Loucy (cell line): ENCODE results near the gene DGCR2.

Experiments used
- H2AFZ ChIP-seq: fragments of 200-600 bp; sonication (generic); 2 replicates; pipeline ENCODE4 v1.6.0; 2016; ENCODE audit warnings: antibody characterized with exemption, mild to moderate bottlenecking, low read length, moderate library complexity
- H3F3A ChIP-seq: fragments of 200-600 bp; 2 replicates; pipeline ENCODE4 v1.6.0; 2016; ENCODE audit warnings: antibody characterized with exemption, low read depth, mild to moderate bottlenecking
- H3K27me3 ChIP-seq: fragments of 200-600 bp; sonication (generic); 2 replicates; pipeline ENCODE4 v1.6.1; 2014; ENCODE audit warnings: low read length, mild to moderate bottlenecking; ENCODE audit not compliant: insufficient read depth, poor library complexity, severe bottlenecking
- H3K36me3 ChIP-seq: fragments of 200-600 bp; sonication (generic); 2 replicates; pipeline ENCODE4 v1.6.1; 2016; ENCODE audit warnings: low read length; ENCODE audit not compliant: insufficient read depth
- H3K4me1 ChIP-seq: fragments of 200-600 bp; sonication (generic); 2 replicates; pipeline ENCODE4 v1.5.1; 2014; ENCODE audit warnings: low read length, mild to moderate bottlenecking; ENCODE audit not compliant: insufficient read depth, poor library complexity, severe bottlenecking
- H3K4me2 ChIP-seq: fragments of 200-600 bp; sonication (generic); 2 replicates; pipeline ENCODE4 v1.6.0; 2014; ENCODE audit warnings: antibody characterized with exemption, low read length, low read depth, mild to moderate bottlenecking; ENCODE audit not compliant: poor library complexity, severe bottlenecking
- H3K4me3 ChIP-seq: fragments of 200-600 bp; sonication (generic); 2 replicates; pipeline ENCODE4 v1.5.1; 2014; ENCODE audit warnings: low read length, mild to moderate bottlenecking, mixed read lengths; ENCODE audit not compliant: poor library complexity, severe bottlenecking
- H3K79me2 ChIP-seq: fragments of 200-600 bp; sonication (generic); 2 replicates; pipeline ENCODE4 v1.6.1; 2014; ENCODE audit warnings: low read length; ENCODE audit not compliant: insufficient read depth
- H3K9ac ChIP-seq: fragments of 200-600 bp; sonication (generic); 2 replicates; pipeline ENCODE4 v1.6.0; 2014; ENCODE audit warnings: mild to moderate bottlenecking, low read depth, low read length, moderate library complexity; ENCODE audit not compliant: poor library complexity, severe bottlenecking
- H3K9me2 ChIP-seq: fragments of 200-600 bp; sonication (generic); replicated peaks from 2 replicates; pipeline ENCODE4 v1.6.1; 2016; ENCODE audit warnings: low read depth, low read length, mixed read lengths
- H3K9me3 ChIP-seq: fragments of 200-600 bp; sonication (generic); 2 replicates; pipeline ENCODE4 v1.6.1; 2014; ENCODE audit warnings: mild to moderate bottlenecking, antibody characterized with exemption, low read length, low read depth; ENCODE audit not compliant: insufficient read depth
- H4K20me1 ChIP-seq: fragments of 200-600 bp; sonication (generic); 2 replicates; pipeline ENCODE4 v1.6.0; 2014; ENCODE audit warnings: antibody characterized with exemption, low read length, mild to moderate bottlenecking; ENCODE audit not compliant: insufficient read depth, poor library complexity, severe bottlenecking
- CTCF ChIP-seq: fragments of 200-600 bp; sonication (generic); conservative IDR thresholded peaks from 2 replicates; pipeline ENCODE4 v1.5.1; 2014; ENCODE audit warnings: mild to moderate bottlenecking, antibody characterized with exemption, low read length
- EZH2phosphoT487 ChIP-seq: fragments of 200-600 bp; IDR thresholded peaks from 2 replicates; pipeline ENCODE4 v1.6.1; 2018; ENCODE audit warnings: antibody characterized with exemption, mild to moderate bottlenecking, moderate library complexity, borderline replicate concordance

DGCR2 gene

GRCh38 chr22:19130959-19131684 is 8.9 kb upstream of the DGCR2 start, which contains the start of gene TSSK2:
Gene TSSK2, plus strand, starts transcription at chr22:19131308. Its CDS starts 92 bp downstream, at chr22:19131400.
- Histone ChIP-seq H3K36me3 (peaks cover 6% of the 10 kb centered on the region; the same call in 1 of the 2 replicates), H3K4me1 (no peaks in the 10 kb centered on the region), H3K27me3 (no peaks in the 10 kb centered on the region), H3K4me3 (no peak within 1 kb of the TSS), H3F3A (no peaks in the 10 kb centered on the region), H3K9ac (no peak within 1 kb of the TSS), H3K79me2 (no peaks in the 10 kb centered on the region), H2AFZ (no peak within 1 kb of the TSS), H4K20me1 (no peaks in the 10 kb centered on the region), H3K9me3 (no peaks in the 10 kb centered on the region), H3K9me2 (no peaks in the 10 kb centered on the region), H3K4me2 (no peak within 1 kb of the TSS)
- TF ChIP-seq EZH2phosphoT487 = no peak
- TF ChIP-seq CTCF = no peak

- Histone ChIP-seq H3K27me3 (no peaks in the 10 kb centered on the region), H3F3A (no peaks in the 10 kb centered on the region), H4K20me1 (no peaks in the 10 kb centered on the region), H3K9me3 (no peaks in the 10 kb centered on the region), H3K4me2 (no peak overlapping the region), H3K9me2 (no peaks in the 10 kb centered on the region), H2AFZ (no peak overlapping the region), H3K9ac (no peak overlapping the region), H3K79me2 (no peaks in the 10 kb centered on the region), H3K36me3 (peaks cover 6% of the 10 kb centered on the region; the same call in 1 of the 2 replicates), H3K4me3 (no peak overlapping the region), H3K4me1 (no peaks in the 10 kb centered on the region)
- no peak for TF ChIP-seq CTCF
- TF ChIP-seq EZH2phosphoT487 = no peak
Measured at GRCh38 chr22:19129871-19130270, 7.7 kb upstream of the DGCR2 start.

GRCh38 chr22:19128946-19129727 is 6.9 kb upstream of the DGCR2 start:
- Histone ChIP-seq H3K9ac (no peak overlapping the region), H2AFZ (no peak overlapping the region), H3K9me3 (no peaks in the 10 kb centered on the region), H3K4me2 (no peak overlapping the region), H3F3A (no peaks in the 10 kb centered on the region), H3K4me1 (no peaks in the 10 kb centered on the region), H3K79me2 (no peaks in the 10 kb centered on the region), H3K36me3 (peaks cover 6% of the 10 kb centered on the region; the same call in 1 of the 2 replicates), H4K20me1 (no peaks in the 10 kb centered on the region), H3K9me2 (no peaks in the 10 kb centered on the region), H3K4me3 (no peak overlapping the region), H3K27me3 (no peaks in the 10 kb centered on the region)
- TF ChIP-seq EZH2phosphoT487 (no peak), CTCF (no peak)
